Measurements from ENCODE around the gene HCRTR1.

Gene HCRTR1

DNA sequence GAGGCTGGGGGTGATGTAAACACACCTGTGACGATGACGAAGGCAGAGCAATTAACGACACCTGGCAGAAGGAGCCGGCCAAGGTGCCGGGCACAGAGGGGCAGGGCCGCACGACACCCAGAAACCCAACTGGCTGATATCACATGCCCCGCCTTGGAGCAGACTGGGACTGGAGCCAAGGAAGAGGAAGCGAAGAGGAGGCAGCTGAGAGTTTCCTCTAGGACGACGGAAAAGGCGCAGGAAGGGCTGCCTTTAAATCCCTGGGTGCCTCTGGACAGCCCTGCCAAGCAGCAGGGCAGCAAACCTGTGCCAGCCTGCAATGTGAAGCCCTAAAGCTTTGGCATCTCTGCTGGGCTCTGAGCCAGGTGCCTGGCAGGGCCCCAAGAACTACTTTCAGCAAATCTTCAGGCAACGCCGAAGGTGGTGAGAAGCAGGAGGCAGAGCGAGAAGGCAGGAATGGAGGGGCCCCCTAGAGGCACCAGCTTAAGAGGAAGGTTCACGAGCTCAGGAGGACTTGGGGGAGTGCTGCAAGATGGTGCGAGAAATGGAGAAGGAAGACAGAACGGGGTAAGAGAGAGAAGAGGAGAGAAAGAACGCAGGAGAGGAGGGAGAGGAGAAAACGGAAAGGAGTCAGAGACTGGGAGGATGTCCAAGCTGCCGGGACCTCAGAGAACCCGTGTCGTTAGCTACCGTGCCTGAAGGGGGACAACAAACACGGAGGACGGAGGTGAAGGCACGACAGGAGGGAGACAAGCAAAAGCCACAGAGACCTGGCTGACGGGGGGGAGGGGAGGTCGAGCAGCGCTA lies 52.5 kb downstream of the HCRTR1 start:
- TF ChIP-seq TAF1 (IDR thresholded peaks at IDR 0.05; ENCODE audit: low read depth, low read length) (no peak), POU2F2 (IDR thresholded peaks at IDR 0.05; ENCODE audit: low read depth, low read length) (no peak), POLR2A (IDR thresholded peaks at IDR 0.05; ENCODE audit: low read depth, low read length) (no peak), POLR2AphosphoS5 (IDR thresholded peaks at IDR 0.05; ENCODE audit: low read depth, low read length) (no peak), PAX5 (IDR thresholded peaks at IDR 0.05; ENCODE audit: insufficient read depth, low read length, severe bottlenecking) (no peak), SPI1 (IDR thresholded peaks at IDR 0.05; ENCODE audit: low read depth, low read length) (no peak)
- DNase-seq (ENCODE audit: insufficient read length, low spot score) (no peak), FAIRE-seq (no peak)

DNA sequence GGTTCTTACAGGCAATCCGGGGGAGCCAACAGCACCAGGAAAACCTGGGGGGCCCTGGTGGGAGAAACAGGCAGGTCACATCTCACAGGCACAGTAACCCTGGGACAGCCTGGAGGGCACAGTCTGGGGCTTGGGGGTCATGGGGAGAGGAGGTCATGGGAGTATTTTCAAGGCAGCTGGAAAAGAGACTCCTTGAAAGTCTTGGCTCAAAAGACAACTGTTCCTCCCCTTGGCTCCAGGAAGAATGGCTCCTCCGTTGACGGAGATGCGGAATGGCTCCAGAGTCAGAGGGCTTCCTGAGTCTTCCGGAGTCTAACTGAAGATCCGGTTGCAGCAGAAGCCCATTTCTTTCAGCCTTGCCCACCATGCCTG lies 53.1 kb downstream of the HCRTR1 start:
- FAIRE-seq (no peak), DNase-seq (ENCODE audit: insufficient read length, low spot score) (no peak)
- no peak for TF ChIP-seq POU2F2 (IDR thresholded peaks at IDR 0.05; ENCODE audit: low read depth, low read length)
- TF ChIP-seq SPI1 (IDR thresholded peaks at IDR 0.05; ENCODE audit: low read depth, low read length) = no peak
- TF ChIP-seq PAX5 (IDR thresholded peaks at IDR 0.05; ENCODE audit: insufficient read depth, low read length, severe bottlenecking) = no peak
- no peak for TF ChIP-seq POLR2A (IDR thresholded peaks at IDR 0.05; ENCODE audit: low read depth, low read length)

GRCh38 chr1:31671147-31671546 lies 53.7 kb downstream of the HCRTR1 start:
- TF ChIP-seq POLR2A (IDR thresholded peaks at IDR 0.05; ENCODE audit: low read depth, low read length) = no peak
- no peak for TF ChIP-seq POU2F2 (IDR thresholded peaks at IDR 0.05; ENCODE audit: low read depth, low read length)
- TF ChIP-seq POLR2AphosphoS5 (IDR thresholded peaks at IDR 0.05; ENCODE audit: low read depth, low read length) = no peak
- no peak for TF ChIP-seq SPI1 (IDR thresholded peaks at IDR 0.05; ENCODE audit: low read depth, low read length)
- TF ChIP-seq PAX5 (IDR thresholded peaks at IDR 0.05; ENCODE audit: insufficient read depth, low read length, severe bottlenecking) = no peak
- no peak for TF ChIP-seq TAF1 (IDR thresholded peaks at IDR 0.05; ENCODE audit: low read depth, low read length)
- DNase-seq (ENCODE audit: insufficient read length, low spot score) (no peak), FAIRE-seq (no peak)

GRCh38 chr1:31671561-31672201 lies 54.2 kb downstream of the HCRTR1 start:
- TF ChIP-seq POLR2A (IDR thresholded peaks at IDR 0.05; ENCODE audit: low read depth, low read length) (no peak), SPI1 (IDR thresholded peaks at IDR 0.05; ENCODE audit: low read depth, low read length) (no peak), POLR2AphosphoS5 (IDR thresholded peaks at IDR 0.05; ENCODE audit: low read depth, low read length) (no peak), PAX5 (IDR thresholded peaks at IDR 0.05; ENCODE audit: insufficient read depth, low read length, severe bottlenecking) (no peak), POU2F2 (IDR thresholded peaks at IDR 0.05; ENCODE audit: low read depth, low read length) (no peak), TAF1 (IDR thresholded peaks at IDR 0.05; ENCODE audit: low read depth, low read length) (no peak)
- FAIRE-seq (no peak), DNase-seq (ENCODE audit: insufficient read length, low spot score) (no peak)

DNA sequence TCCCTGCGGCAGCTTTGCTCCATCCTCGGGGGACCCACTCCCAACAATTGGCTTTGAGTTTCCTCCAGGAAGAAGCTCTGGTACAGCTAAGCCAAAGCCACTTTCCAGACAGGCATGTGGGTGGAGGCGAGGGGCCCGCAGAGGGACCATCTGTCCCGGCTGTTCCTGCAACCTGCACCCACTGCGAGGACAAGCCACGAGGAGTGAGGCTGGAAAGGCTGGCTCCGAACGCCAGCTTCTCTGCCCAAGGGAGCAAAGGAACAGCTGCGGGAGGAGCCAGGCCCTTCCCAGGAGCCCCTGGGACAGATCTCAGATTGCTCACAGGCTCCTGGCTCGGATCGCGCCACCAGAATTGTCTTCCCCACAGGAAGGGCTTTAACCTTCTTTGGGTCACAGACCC lies 55.5 kb downstream of the HCRTR1 start:
- no peak for FAIRE-seq
- DNase-seq (ENCODE audit: insufficient read length, low spot score) = no peak
- TF ChIP-seq POU2F2 (IDR thresholded peaks at IDR 0.05; ENCODE audit: low read depth, low read length) = no peak
- TF ChIP-seq POLR2AphosphoS5 (IDR thresholded peaks at IDR 0.05; ENCODE audit: low read depth, low read length) = no peak
- TF ChIP-seq POLR2A (IDR thresholded peaks at IDR 0.05; ENCODE audit: low read depth, low read length) = no peak
- no peak for TF ChIP-seq PAX5 (IDR thresholded peaks at IDR 0.05; ENCODE audit: insufficient read depth, low read length, severe bottlenecking)
- no peak for TF ChIP-seq SPI1 (IDR thresholded peaks at IDR 0.05; ENCODE audit: low read depth, low read length)
- no peak for TF ChIP-seq TAF1 (IDR thresholded peaks at IDR 0.05; ENCODE audit: low read depth, low read length)

DNA sequence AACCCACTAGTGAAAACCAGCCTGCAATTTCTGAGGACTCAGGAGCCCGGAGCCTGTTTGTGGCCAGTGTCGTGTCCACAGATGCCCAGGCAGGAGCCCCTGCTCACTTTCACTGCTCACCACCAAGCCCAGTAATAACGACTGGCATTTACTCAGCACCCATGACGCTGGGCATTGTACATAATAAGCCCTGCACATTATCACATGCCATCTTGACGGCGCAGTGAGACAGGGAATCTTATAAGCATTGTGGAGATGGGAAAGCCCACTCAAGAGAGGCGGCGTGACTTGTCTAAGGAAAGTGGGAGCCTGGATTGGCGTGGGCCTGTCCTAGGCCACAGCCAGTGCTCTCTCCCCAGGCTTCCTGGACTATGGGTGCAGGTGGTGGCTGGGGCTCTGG lies 55.9 kb downstream of the HCRTR1 start:
- TF ChIP-seq POU2F2 (IDR thresholded peaks at IDR 0.05; ENCODE audit: low read depth, low read length) (no peak), TAF1 (IDR thresholded peaks at IDR 0.05; ENCODE audit: low read depth, low read length) (no peak), POLR2AphosphoS5 (IDR thresholded peaks at IDR 0.05; ENCODE audit: low read depth, low read length) (no peak), PAX5 (IDR thresholded peaks at IDR 0.05; ENCODE audit: insufficient read depth, low read length, severe bottlenecking) (no peak), SPI1 (IDR thresholded peaks at IDR 0.05; ENCODE audit: low read depth, low read length) (no peak), POLR2A (IDR thresholded peaks at IDR 0.05; ENCODE audit: low read depth, low read length) (no peak)
- DNase-seq (ENCODE audit: insufficient read length, low spot score) (no peak), FAIRE-seq (no peak)

DNA sequence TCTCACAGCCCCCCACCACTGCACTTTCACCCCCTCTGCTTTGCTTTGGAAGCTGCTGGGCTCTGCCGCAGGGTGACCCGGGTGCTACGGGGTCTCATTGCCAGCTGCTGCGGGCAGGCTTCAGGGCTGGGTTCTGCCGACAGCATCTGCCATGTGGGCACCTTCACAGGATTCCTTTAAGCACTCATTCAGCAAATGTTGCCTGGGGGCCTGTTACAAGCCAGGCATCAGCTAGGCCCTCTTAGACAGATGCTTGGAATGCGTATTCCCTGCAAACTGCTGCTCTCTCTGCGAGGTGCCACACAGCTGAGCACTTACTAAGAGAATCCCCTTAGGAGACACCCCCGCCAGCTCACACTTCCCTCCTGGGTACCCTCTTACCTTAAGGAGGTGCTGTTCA lies 57.1 kb downstream of the HCRTR1 start:
- TF ChIP-seq POU2F2 (IDR thresholded peaks at IDR 0.05; ENCODE audit: low read depth, low read length) = no peak
- no peak for TF ChIP-seq PAX5 (IDR thresholded peaks at IDR 0.05; ENCODE audit: insufficient read depth, low read length, severe bottlenecking)
- TF ChIP-seq TAF1 (IDR thresholded peaks at IDR 0.05; ENCODE audit: low read depth, low read length) = no peak
- TF ChIP-seq SPI1 (IDR thresholded peaks at IDR 0.05; ENCODE audit: low read depth, low read length) = no peak
- TF ChIP-seq POLR2A (IDR thresholded peaks at IDR 0.05; ENCODE audit: low read depth, low read length) = no peak
- TF ChIP-seq POLR2AphosphoS5 (IDR thresholded peaks at IDR 0.05; ENCODE audit: low read depth, low read length) = no peak
- FAIRE-seq (no peak), DNase-seq (ENCODE audit: insufficient read length, low spot score) (no peak)

- TF ChIP-seq POU2F2 (IDR thresholded peaks at IDR 0.05; ENCODE audit: low read depth, low read length) (no peak), TAF1 (IDR thresholded peaks at IDR 0.05; ENCODE audit: low read depth, low read length) (no peak), SPI1 (IDR thresholded peaks at IDR 0.05; ENCODE audit: low read depth, low read length) (no peak), POLR2A (IDR thresholded peaks at IDR 0.05; ENCODE audit: low read depth, low read length) (no peak), PAX5 (IDR thresholded peaks at IDR 0.05; ENCODE audit: insufficient read depth, low read length, severe bottlenecking) (no peak), POLR2AphosphoS5 (IDR thresholded peaks at IDR 0.05; ENCODE audit: low read depth, low read length) (no peak)
- DNase-seq (ENCODE audit: insufficient read length, low spot score) = no peak
- no peak for FAIRE-seq
Observed at GRCh38 chr1:31675161-31675560, 57.7 kb downstream of the HCRTR1 start.

- TF ChIP-seq POLR2A (IDR thresholded peaks at IDR 0.05; ENCODE audit: low read depth, low read length) = no peak
- TF ChIP-seq SPI1 (IDR thresholded peaks at IDR 0.05; ENCODE audit: low read depth, low read length) = no peak
- TF ChIP-seq POLR2AphosphoS5 (IDR thresholded peaks at IDR 0.05; ENCODE audit: low read depth, low read length) = no peak
- no peak for TF ChIP-seq PAX5 (IDR thresholded peaks at IDR 0.05; ENCODE audit: insufficient read depth, low read length, severe bottlenecking)
- TF ChIP-seq TAF1 (IDR thresholded peaks at IDR 0.05; ENCODE audit: low read depth, low read length) = no peak
- TF ChIP-seq POU2F2 (IDR thresholded peaks at IDR 0.05; ENCODE audit: low read depth, low read length) = no peak
- DNase-seq (ENCODE audit: insufficient read length, low spot score) (no peak), FAIRE-seq (no peak)
Observed at GRCh38 chr1:31675756-31676155, 58.3 kb downstream of the HCRTR1 start.
